Activated naive CD8-positive, alpha-beta T cell treated with anti-CD3 and anti-CD28 coated beads, Interleukin-2, amount 10 ng/mL, durations not matched to agents 7 days and 5 days (primary cell): ENCODE measurements around the gene GNGT2. TPM values are rescaled to one million over a fixed set of nuclear protein-coding genes. Genes with fewer than 3 reads are reported as not detected.
A peak's percentile ranks its signal among the peaks of the same experiment; 100 is the strongest.

Experiments used
- ATAC-seq: fragments of 150-1000 bp; cut with Tn5 transposase; one replicate; pipeline ENCODE4 v1.10.0; 2021; ENCODE audit warnings: low read depth, moderate library complexity
- POLR2A ChIA-PET: fragments of 350-600 bp; sonication (Branson Sonifier 250); formaldehyde crosslinking; loops from one replicate; lab custom pipeline; 2021; ENCODE audit warnings: antibody characterized with exemption; lab: Charles Lee
- DNase-seq: peaks from one replicate; pipeline ENCODE4 v3.0.0; 2021
- H3K27ac Mint-ChIP-seq: one replicate; pipeline ENCODE4 v1.8.0; 2022; ENCODE audit warnings: mild to moderate bottlenecking, mixed read lengths
- H3K27me3 Mint-ChIP-seq: one replicate; pipeline ENCODE4 v1.8.0; 2022; ENCODE audit warnings: mild to moderate bottlenecking, moderate library complexity, mixed read lengths
- H3K36me3 Mint-ChIP-seq: one replicate; pipeline ENCODE4 v1.8.0; 2021; ENCODE audit warnings: mild to moderate bottlenecking, mixed read lengths
- H3K4me1 Mint-ChIP-seq: one replicate; pipeline ENCODE4 v1.8.0; 2021; ENCODE audit warnings: mixed read lengths
- H3K4me3 Mint-ChIP-seq: one replicate; pipeline ENCODE4 v1.8.0; 2022; ENCODE audit warnings: mild to moderate bottlenecking, moderate library complexity, mixed read lengths
- H3K9me3 Mint-ChIP-seq: one replicate; pipeline ENCODE4 v1.8.0; 2021; ENCODE audit warnings: mixed read lengths
- total RNA-seq, 2 experiments: library from RNA; stranded (reverse); gene quantifications; one replicate each; pipeline ENCODE4 v1.2.3, GENCODE V29; 2021

The GNGT2 gene
- total RNA-seq, 2 experiments from 2014 or later: 27.9 to 34.2 TPM

GRCh38 chr17:49225554-49226236, 15.3 kb upstream of the GNGT2 start:
- Mint-ChIP-seq H3K9me3 (no peaks in the 10 kb centered on the region), H3K27ac (peak overlapping the region; percentile 18), H3K4me3 (peak overlapping the region; percentile 1), H3K4me1 (peaks cover 37% of the 10 kb centered on the region), H3K27me3 (peaks cover 7% of the 10 kb centered on the region), H3K36me3 (peaks cover 16% of the 10 kb centered on the region)
- POLR2A ChIA-PET: interaction anchor here (0.6 to 6.5 kb wide), 10 partner anchors 13 to 501 kb away, joined by 3 to 99 read pairs (median 6); partner anchors contain the start of genes ABI3 and GNGT2
- ATAC-seq: no peak
- peak; percentile 37 for DNase-seq

DNA sequence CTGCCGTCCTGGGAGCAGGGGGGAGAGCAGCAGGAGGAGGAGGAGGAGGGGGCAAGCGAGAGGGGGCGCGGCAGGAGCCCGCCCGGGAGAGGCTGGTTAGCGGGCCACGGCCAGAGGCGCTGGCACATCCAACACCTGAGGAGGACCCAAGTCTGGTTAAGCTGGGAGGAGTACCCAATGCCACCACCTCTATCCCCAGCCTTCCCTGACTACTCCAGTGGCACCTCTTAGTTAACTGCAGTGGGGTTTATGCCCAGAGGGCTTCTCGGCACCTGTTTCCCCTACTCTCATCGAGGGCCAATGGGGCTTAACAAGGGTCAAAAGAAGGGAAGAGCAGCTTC, 14.6 kb upstream of the GNGT2 start:
- ATAC-seq (no peak), DNase-seq (peak; percentile 36)
- no peaks in the 10 kb centered on the region for H3K9me3 Mint-ChIP-seq
- H3K27me3 Mint-ChIP-seq: peaks cover 7% of the 10 kb centered on the region
- POLR2A ChIA-PET: interaction anchor here (0.5 to 6.5 kb wide), 9 partner anchors 12 to 452 kb away, joined by 3 to 99 read pairs (median 6); partner anchors contain the start of genes ABI3 and GNGT2
- H3K4me1 Mint-ChIP-seq: peaks cover 41% of the 10 kb centered on the region
- H3K27ac Mint-ChIP-seq: peak overlapping the region; percentile 75
- peaks cover 20% of the 10 kb centered on the region for H3K36me3 Mint-ChIP-seq
- H3K4me3 Mint-ChIP-seq: peak overlapping the region; percentile 67

- H3K27ac Mint-ChIP-seq: peak overlapping the region; percentile 75
- peaks cover 22% of the 10 kb centered on the region for H3K36me3 Mint-ChIP-seq
- peaks cover 3% of the 10 kb centered on the region for H3K27me3 Mint-ChIP-seq
- DNase-seq (peak; percentile 81), ATAC-seq (peak; percentile 48)
- H3K4me1 Mint-ChIP-seq: peaks cover 41% of the 10 kb centered on the region
- no peaks in the 10 kb centered on the region for H3K9me3 Mint-ChIP-seq
- H3K4me3 Mint-ChIP-seq: peak overlapping the region; percentile 67
- POLR2A ChIA-PET: interaction anchor here (0.5 to 6.5 kb wide), 11 partner anchors 12 to 453 kb away, joined by 3 to 99 read pairs (median 4); partner anchors contain the start of genes ABI3 and GNGT2
These were observed 14.0 kb upstream of the GNGT2 start for GRCh38 chr17:49224198-49224996.

DNA sequence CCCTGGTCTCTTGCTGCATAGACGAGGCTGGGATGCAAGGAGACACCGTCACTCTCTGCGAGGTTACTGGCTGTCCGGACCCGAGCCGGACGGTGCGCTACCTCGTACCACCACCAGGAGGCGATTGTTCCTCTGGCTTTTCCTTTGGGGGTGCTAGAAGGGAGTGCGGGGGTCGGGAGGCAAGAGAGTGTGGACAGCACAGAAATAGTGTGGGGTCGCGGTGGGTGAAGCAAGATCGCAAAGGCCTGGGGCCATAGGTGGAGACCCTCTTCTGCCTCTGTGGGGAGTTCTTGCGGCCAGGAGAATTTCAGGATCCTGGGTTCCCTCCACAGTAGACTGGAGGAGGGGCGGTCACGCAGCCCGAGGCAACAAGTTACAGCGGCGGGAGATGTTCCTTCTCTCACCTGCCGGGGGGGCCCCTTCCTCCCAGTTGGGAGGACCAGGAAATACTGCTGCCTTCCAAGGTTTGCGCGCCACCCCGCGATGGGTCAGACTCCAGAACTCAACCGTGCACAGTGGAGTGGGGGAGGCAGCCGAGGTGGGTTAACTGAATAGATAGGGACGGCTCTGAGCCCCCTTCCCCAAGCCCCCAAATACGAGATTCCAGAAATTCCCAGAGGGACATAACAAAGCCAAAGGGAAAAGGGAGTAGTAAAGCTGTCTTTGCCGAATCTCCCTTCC, 13.3 kb upstream of the GNGT2 start:
- H3K4me1 Mint-ChIP-seq: peaks cover 47% of the 10 kb centered on the region

DNA sequence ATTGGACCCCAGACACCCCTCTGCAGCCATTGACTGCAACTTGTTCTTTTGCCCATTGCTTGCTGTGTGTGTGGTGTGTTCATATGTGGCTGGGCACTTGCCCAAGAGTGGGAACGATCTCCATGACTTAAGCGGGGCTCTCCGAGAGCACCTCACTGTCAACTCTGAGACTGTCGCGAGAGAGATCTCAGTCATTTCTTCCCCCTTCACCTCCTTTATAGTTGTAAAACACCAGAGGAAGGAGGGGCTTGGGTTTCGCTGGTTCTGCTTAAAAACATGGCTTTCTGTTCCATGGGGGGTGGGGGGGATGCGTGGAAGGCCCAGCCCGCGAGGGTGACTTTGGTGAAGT, 12.8 kb upstream of the GNGT2 start:
- peaks cover 50% of the 10 kb centered on the region for H3K4me1 Mint-ChIP-seq
- H3K9me3 Mint-ChIP-seq: no peaks in the 10 kb centered on the region
- peaks cover 2% of the 10 kb centered on the region for H3K27me3 Mint-ChIP-seq
- peak overlapping the region; percentile 80 for H3K27ac Mint-ChIP-seq
- peak overlapping the region; percentile 71 for H3K4me3 Mint-ChIP-seq
- POLR2A ChIA-PET: interaction anchor here (1.4 to 6.5 kb wide), 5 partner anchors 11 to 43 kb away, joined by 9 to 44 read pairs (median 15); partner anchors contain the start of genes ABI3 and GNGT2
- H3K36me3 Mint-ChIP-seq: peaks cover 29% of the 10 kb centered on the region
- DNase-seq (peak; percentile 38), ATAC-seq (no peak)

More for the DNA sequence above, 13.3 kb upstream of the GNGT2 start:
- peaks cover 27% of the 10 kb centered on the region for H3K36me3 Mint-ChIP-seq
- H3K27me3 Mint-ChIP-seq: peaks cover 2% of the 10 kb centered on the region
- DNase-seq (peak; percentile 80), ATAC-seq (no peak)
- H3K4me3 Mint-ChIP-seq: peak overlapping the region; percentile 71
- H3K9me3 Mint-ChIP-seq: no peaks in the 10 kb centered on the region
- H3K27ac Mint-ChIP-seq: peak overlapping the region; percentile 80
- POLR2A ChIA-PET: interaction anchor here (0.8 to 6.5 kb wide), 9 partner anchors 11 to 165 kb away, joined by 3 to 99 read pairs (median 7); partner anchors contain the start of genes ABI3 and GNGT2

DNA sequence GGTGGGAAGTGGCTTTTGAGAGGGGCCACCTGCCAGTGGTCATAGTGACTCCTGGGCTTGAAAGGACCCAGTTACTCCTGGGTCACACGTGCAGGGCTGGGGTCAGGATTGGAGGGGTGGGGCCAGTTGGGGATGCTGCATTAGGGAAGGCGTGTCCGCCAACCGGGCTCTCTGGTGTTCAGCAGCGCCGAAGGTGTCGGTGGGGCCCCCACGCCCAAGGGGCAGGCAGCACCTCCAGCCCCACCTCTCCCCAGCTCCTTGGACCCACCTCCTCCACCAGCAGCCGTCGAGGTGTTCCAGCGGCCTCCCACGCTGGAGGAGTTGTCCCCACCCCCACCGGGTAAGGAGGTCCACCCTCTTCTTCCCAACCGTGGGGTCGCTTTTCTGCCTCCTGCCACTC, 9.6 kb upstream of the GNGT2 start:
- Mint-ChIP-seq H3K36me3 (peaks cover 47% of the 10 kb centered on the region), H3K27ac (peak overlapping the region; percentile 92), H3K9me3 (no peaks in the 10 kb centered on the region), H3K27me3 (peaks cover 2% of the 10 kb centered on the region), H3K4me3 (peak overlapping the region; percentile 65), H3K4me1 (peaks cover 65% of the 10 kb centered on the region)
- no peak for ATAC-seq
- DNase-seq: no peak
- POLR2A ChIA-PET: interaction anchor here (2.0 to 5.6 kb wide), 3 partner anchors 11 to 39 kb away, joined by 8 to 86 read pairs (median 38); partner anchors contain the start of genes ABI3 and GNGT2

GRCh38 chr17:49218941-49219913, 8.9 kb upstream of the GNGT2 start:
- Mint-ChIP-seq H3K9me3 (no peaks in the 10 kb centered on the region), H3K27me3 (no peaks in the 10 kb centered on the region), H3K4me3 (peak overlapping the region; percentile 85), H3K27ac (peak overlapping the region; percentile 92), H3K36me3 (peaks cover 50% of the 10 kb centered on the region), H3K4me1 (peaks cover 66% of the 10 kb centered on the region)
- ATAC-seq (peak; percentile 57), DNase-seq (peak; percentile 85)
- POLR2A ChIA-PET: interaction anchor here (0.6 to 5.6 kb wide), 18 partner anchors 7 to 1559 kb away, joined by 3 to 86 read pairs (median 4); partner anchors contain the start of genes ABI3, ATP5MC1, GNGT2 and PHOSPHO1

- DNase-seq (peak; percentile 77), ATAC-seq (peak; percentile 61)
- Mint-ChIP-seq H3K36me3 (peaks cover 57% of the 10 kb centered on the region), H3K9me3 (no peaks in the 10 kb centered on the region), H3K4me3 (peak overlapping the region; percentile 85), H3K4me1 (peaks cover 64% of the 10 kb centered on the region), H3K27ac (peak overlapping the region; percentile 92), H3K27me3 (no peaks in the 10 kb centered on the region)
- POLR2A ChIA-PET: interaction anchor here (0.6 to 5.6 kb wide), 13 partner anchors 9 to 108 kb away, joined by 3 to 86 read pairs (median 4); partner anchors contain the start of genes ABI3, GNGT2 and PHOSPHO1
These were observed 7.5 kb upstream of the GNGT2 start for GRCh38 chr17:49217651-49218413.

- Mint-ChIP-seq H3K36me3 (peaks cover 58% of the 10 kb centered on the region), H3K27me3 (no peaks in the 10 kb centered on the region), H3K27ac (peak overlapping the region; percentile 92), H3K4me3 (peak overlapping the region; percentile 85), H3K9me3 (no peaks in the 10 kb centered on the region), H3K4me1 (peaks cover 62% of the 10 kb centered on the region)
- POLR2A ChIA-PET: interaction anchor here (1.4 to 9.5 kb wide), 5 partner anchors 8 to 24 kb away, joined by 4 to 99 read pairs (median 38); partner anchors contain the start of genes ABI3 and GNGT2
- ATAC-seq (no peak), DNase-seq (peak; percentile 34)
These were observed 6.7 kb upstream of the GNGT2 start for GRCh38 chr17:49216953-49217650.

DNA sequence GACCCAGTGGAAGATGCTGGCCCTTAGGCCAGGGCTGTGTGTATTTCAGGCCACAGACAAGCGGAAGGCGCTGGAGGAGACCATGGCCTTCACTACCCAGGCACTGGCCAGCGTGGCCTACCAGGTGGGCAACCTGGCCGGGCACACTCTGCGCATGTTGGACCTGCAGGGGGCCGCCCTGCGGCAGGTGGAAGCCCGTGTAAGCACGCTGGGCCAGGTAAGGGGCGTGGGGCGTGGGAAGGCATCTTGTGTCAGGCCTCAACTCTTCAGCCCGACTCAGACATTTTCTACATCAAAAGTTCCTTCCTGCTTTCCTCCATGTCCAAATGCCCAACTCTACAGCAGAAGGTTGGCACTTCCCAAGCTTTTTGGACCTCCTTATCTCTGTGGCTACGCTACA, 6.1 kb upstream of the GNGT2 start:
- POLR2A ChIA-PET: interaction anchor here (5.6 to 9.5 kb wide), 2 partner anchors 9 to 24 kb away, joined by 86 to 99 read pairs; no protein-coding TSS in a partner anchor
- H3K9me3 Mint-ChIP-seq: no peaks in the 10 kb centered on the region
- DNase-seq: peak; percentile 45
- peak overlapping the region; percentile 82 for H3K4me3 Mint-ChIP-seq
- H3K36me3 Mint-ChIP-seq: peaks cover 55% of the 10 kb centered on the region
- peaks cover 59% of the 10 kb centered on the region for H3K4me1 Mint-ChIP-seq
- ATAC-seq: no peak
- no peaks in the 10 kb centered on the region for H3K27me3 Mint-ChIP-seq
- peak overlapping the region; percentile 82 for H3K27ac Mint-ChIP-seq
